ENCODE measurements around the gene TOX2.

Gene TOX2

DNA sequence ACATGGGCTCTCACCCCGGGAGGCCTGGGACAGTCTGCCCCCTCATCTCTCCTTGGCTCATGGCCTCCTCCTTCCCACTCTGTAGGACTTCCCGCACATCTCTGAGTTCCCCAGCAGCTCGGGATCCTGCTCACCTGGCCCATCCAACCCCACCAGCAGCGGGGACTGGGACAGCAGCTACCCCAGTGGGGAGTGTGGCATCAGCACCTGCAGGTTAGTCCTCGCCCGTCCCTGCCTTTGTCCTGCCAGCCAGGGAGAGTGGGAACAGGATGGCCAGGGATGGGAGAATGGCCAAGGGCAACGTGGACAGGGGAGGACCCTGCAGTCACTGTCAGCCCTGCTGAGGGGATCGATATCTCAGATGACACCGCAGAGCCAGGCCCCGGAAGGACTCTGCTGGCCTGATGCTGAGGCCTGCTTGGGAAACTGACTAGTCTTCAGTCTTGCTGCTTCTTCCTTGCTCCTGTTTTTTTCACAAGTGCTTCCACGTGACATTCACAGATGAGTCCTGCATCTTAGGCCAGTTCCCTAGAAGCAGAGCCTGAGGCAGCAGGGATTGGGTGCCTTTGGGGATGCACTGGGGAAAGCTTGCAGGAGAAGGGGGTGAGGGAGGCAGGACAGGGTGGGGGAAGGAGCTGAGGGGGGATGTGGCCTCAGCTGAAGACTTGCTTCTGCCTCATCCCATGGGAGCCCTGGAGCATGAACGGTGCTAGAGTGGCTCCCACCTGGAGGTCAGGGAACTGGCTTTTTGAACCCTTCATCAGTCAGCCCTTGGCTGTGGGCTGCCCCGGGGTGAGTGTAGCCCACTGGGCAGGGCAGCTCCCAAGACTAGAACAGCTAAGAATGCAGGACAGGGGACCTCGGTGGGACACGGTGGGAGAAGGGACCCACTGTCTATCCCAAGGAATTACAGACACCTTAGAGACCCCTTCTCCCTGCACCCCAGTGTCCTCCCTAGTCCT lies 152.3 kb downstream of the TOX2 start:
- no peak for DNase-seq

DNA sequence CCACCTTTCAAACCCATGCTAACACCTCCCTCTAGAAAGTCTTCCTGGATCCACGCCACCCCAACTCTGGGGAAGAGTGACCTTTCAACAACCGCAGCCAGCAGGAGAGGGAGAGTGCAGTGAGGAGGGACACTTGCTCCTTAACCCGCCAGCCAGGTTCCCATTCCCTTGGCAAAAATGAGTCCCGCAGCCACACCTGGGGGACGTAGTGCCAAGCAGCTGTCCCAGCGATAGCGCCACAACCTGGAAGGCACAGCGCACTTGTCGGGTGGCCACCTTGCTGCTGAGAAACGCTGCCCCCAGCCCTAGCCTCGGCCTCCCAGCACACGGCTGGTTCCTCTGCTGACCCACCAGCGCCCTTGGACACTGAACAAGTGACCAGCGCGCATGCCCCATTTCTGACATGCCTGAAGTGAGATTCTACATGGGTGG lies 153.0 kb downstream of the TOX2 start:
- DNase-seq, result no peak

DNA sequence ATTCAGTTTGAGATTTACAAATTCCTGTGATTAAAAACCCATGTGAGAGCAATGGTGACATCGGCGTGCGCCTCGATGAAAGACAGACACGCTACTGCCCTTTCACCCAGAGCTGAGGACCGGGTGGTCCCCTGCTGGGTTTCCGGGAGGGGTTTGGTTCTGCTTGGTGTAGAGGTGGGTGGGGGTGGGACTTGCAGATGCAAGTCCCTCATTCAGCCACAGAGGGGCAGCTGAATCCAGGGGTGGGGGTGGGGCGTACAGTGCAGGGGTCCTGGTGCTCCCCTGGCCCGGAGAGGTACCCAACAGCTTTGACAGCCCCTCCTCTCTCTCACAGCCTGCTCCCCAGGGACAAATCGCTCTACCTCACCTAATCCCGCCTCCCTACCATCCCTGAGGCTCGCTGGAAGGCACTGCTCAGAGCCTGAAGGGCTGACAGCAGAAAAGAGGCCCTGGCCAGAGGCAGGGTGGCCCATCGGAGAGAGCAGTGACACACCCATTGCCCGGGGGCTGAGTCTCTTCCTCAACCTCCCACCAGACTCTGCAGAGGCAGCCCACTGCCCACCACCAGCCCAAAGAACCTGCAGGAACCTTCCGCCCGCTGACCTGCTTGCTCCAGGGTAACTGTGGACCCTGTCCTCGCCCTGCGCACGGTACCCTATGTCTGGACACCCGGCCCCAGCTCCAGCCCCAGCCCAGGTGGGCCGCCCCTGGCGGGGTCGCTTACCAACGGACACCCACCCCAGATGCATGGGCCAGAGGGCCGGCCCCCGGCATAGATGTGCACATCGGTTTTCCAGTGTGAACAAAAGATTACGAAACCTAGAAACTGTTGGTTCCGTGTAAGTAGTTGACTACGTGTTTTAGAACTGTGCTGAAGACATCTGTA lies 153.9 kb downstream of the TOX2 start:
- DNase-seq, result peak; percentile 18 to 51 (median 37)

DNA sequence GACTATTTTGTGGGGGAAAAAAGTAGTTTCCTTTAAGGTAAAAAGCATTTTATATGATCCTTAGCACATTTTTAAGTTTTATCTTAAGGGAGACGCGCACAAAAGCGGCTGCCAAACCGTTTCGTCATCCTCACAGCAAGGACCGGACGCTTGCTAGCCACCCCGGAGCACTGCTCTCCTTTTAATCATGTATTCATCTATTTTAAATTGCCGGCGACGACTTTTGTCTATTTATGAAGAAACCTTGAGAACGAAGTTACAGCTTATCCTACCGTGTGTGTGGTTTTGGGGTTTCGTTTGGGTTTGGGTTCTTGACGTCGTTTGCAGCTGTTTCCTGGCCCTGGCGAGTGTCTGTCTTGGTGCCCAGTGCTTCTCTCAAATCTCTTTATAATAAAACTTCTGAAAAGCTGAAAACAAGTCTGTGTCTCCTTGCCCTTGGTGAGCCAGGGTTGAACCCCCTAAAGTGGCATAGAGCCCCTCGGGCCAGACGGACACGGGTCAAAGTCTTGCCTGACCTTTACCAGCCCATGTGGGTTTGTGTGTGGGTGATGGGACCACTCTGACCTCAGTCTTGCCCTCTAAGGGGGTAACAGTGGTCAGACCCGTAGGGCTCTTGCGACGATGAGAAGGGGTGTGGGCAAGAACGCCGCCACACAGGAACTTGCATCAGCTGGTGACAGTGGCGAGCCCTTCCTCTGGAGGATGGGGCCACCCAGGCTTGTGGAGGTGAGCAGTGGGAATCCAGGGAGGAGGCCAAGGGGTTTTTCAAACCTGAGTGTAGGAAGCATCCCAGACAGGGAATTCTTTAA lies 154.8 kb downstream of the TOX2 start:
- peak; percentile 18 to 30 (median 20) for DNase-seq

DNA sequence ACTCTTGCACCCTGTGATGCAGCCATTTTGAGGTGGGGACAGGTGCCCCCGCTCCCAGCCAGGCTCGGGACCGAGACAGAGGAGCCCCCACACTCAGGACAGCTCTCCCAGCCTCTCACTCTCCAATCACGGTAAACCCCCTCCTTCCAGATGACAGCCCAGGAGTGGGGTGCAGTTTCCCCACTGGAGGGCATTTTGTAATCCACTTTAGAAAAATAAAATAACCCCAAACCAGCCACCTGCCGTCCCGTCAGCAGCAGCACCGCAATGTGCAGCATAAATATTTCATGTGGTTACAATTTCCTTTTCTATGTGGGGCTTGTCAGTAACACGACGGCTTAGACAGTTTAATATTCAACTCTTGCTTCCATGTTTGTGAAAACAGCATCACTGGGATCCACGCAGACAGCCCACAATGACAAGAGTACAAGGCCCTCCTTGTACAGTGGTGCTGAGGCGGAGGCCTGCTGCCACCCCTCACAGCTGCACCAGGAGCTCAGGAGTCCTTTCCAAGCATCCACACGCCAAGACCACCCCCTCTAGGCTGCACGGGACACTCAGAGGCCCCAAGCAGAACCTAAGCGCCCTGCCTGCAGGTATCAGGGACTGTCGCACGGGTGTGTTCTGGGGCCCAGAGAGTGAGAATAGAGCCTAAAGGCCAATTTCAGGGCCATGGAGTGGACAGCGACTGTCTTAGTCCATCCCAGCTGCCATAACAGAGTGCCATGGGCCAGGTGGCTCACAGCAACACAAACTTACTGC lies 155.7 kb downstream of the TOX2 start:
- DNase-seq, result no peak

DNA sequence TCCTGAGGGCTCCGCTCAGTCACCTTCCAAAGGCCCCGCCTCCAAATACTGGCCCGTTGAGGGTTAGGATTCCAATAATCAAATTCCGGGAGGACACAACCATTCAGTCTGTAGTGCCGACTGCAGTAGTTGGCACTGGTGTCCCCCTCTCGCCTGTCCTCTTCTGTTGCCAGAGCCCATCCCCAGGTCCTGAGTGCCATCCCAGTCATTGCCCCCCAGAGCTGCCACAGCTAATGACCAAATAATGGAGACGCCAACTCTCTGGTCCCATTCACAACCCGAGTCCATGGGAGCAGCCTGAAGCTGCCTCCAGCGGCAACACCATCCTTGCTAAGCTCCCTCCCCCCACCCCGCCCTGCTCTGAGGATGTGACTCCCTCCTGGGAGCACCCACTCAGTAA lies 156.4 kb downstream of the TOX2 start:
- no peak for DNase-seq

DNA sequence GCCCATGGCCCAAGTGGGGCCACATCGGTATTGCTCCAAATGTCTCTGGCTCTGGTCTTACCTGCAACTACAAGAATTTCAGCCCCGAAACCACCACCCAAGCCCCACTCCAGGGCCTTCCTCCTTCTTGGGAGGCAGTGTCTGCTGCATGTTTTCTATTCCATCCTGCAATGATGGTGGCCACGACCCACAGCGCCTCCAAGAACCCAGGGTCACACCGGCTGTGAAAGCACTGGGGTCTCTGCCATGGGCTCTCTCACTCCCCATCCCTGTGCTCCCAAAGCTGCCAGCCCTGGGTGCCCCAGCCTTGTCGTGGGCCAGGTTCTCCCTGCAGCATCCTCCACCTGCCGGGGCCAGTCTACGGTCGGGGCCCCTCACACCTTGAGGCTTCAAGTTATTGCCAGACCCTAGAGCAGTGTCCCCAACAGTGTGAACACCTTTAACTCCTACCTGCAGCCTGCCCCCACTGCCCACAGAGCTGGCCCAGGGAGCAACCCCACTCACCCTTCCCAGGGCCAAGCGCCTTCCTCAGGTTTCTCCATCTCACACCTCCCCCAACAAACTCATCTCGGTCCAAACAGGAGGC lies 157.0 kb downstream of the TOX2 start:
- no peak for DNase-seq

DNA sequence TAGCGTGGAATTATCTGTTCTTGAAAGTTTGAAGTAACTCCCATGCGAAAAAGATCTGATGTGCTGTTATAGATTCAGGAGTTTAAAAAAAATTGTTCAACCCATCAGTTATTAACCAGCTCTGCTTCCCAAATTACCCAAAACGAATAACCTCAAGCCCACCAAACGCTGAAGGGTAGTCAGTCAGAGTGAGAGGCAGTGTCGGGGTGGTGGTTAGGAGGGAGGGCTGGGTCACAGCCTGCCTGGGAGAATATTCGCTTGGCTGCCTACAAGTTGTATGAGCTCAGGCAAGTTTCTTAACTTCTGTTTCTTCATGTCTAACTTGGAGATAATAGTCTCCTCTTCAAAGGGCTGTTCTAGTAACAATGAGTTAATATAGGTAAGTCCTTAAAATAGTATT lies 157.7 kb downstream of the TOX2 start:
- DNase-seq, result no peak

DNA sequence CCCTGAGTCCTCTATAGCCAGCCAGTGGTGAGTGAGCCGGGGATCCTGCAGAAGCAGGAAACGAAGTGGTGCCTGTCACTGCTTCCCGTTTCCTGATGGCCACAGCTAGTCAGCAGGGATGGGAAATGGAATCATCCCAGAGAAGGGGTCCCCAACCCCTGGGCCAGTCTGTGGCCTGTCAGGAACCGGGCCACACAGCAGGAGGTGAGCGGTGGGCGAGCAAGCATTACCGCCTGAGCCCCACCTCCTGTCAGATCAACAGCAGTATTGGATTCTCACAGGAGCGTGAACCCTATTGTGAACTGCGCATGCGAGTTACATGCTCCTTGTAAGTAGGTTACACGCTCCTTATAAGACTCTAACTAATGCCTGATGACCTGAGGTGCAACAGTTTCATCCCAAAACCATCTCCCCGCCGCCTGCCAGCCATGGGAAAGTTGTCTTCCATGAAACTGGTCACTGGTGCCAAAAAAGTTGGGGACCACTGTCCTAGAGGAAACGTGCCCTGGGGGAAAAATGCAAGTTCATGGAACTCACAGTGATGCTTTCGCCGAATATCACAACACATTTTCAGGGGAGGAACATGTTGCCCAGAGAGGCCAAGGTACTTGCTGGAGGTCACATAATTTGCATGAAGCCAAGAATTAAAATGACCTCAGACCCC lies 158.5 kb downstream of the TOX2 start:
- peak; percentile 23 to 38 (median 34) for DNase-seq

DNA sequence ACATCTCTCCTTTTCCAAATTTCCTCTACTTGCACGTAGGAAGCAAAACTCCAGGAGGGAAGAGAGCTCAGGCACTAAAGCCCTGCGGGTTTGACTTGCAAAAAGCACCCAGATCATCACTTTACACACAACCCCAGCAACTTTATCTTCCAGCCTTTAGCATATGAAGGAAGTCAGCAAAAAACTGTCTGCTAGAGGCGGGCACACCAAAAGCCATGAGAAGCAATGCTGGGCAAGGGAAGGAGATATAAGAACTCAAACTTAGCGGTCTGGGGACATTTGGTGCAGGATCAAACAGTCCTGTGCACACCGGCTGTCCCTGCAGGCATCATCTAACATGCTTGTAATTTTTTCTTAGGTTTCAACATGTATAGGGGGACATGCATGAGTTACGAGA lies 159.0 kb downstream of the TOX2 start:
- no peak for DNase-seq

DNA sequence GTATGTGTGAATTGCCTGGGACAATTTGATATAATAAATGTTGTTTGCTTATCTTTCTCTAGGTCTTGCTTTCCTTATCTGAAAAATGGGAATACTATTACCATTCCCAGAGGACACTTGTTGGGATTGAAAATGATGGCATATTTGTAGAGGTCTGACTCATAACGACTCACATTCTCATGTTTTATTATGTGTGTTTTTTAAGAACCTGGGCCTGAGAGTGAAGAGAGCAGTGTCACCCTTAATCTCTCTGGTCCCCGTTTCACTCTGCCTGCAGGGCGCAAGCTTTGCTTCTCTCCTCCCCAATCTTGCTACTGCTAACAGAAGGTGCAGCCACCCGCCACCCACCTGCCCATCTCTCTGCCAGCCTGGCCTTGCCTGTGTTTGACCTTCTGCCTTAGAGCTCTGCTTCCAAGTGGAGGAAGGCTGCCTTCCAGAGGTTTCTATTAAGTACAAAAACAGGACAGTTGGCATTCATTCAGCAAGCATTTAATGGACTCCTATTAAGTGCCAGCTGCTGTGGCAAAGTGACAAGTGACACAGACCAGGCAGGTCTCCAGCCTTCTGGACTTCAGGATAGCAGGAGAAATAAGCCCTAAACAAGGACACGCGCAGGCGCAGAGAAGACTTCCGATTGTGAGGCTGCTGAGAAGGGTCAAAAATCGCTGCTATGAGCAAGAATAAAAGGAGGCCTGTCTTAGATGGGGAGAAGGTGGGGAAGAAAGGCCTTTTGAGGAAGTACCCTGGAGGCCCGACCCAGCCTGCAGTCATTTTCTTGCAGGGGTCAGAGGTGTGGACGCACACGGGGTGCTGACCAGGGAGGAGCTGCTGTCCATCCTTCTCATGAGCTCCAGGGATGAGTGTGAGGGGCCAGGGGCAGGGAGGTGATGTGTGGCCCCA lies 159.8 kb downstream of the TOX2 start:
- peak; percentile 25 to 38 (median 25) for DNase-seq

DNA sequence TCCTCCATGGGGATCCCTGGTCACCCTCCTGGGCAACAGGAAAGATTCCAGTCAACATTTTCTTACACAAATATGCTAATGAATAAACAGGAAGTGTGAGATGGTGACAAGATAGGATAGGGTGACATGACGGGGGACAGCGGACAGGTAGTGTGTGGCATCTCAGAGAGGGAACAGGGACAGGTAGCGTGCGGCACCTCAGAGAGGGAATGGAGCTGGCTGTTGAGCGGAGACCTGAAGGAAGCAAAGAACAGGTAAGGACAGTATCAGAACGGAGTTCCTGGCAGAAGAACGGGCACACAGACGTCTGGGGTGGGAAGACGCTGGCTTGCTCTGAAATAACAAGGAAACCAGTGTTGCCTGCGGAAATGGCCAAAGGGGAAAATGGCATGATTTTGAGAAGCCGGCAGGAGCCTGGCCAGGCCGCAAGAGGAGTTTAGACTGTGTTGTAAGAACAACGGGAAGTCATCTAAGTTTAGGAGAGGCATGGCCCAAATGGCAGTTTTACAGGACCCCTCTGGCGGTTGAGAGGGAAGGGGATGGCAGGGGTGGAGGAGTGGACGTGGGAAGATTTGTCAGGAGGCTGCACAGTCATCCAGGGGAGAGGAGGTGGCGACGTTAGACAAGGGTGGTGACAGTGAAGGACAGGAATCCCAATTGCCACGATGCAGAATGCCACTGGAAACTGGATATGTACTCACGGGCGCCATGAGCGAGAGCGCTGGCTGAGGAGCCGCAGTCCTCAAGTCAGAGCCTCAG lies 160.7 kb downstream of the TOX2 start:
- DNase-seq, result peak in 1 of 3 donors; percentile 26

DNA sequence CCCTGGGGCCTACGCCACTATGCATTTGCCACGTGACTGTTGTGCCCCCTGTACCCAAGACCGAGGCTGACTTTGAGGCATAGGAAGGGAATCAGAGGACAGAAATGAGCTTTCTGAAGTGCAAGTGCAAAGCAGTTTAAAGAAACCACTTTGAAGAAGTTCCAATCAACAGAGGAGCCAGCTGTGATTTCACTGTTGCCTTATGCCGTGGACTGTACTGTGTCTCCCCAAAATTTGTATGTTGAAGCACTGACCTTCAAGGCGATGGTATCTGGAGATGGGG lies 161.2 kb downstream of the TOX2 start:
- no peak for DNase-seq

DNA sequence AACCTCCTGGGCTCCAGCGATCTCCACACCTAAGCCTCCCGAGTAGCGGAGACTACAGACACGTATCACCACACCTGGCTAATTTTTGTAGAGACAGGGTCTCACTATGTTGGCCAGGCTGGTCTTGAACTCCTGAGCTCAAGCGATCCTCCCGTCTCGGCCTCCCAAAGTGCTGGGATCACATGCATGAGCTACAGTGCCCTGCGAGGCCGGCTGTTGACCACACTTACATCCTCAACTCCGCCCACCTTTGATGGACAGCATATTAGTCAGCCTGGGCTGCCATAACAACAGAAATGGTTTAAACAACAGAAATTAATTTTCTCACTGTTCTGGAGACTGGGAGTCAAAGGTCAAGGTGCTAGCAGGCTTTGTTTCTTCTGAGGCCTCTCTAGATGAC lies 164.6 kb downstream of the TOX2 start:
- DNase-seq, result no peak

DNA sequence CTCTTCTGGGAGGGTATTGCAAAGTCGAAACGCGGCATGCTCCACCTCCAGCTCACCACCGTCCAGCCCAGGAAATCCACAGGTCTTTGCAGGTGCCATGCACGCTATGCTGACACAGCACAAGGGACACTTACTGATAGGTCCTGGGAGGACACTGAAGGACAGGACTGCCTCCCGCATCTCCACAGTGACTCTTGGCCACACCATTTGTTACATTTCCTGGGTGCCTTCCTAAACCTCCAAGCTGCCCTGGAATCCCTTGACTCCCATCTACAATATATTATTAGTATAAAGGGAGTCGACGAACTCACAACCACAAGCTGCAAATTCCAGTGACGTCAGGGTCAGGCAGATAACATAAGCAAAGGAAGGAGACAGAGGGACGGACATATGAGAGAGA lies 165.4 kb downstream of the TOX2 start:
- no peak for DNase-seq

DNA sequence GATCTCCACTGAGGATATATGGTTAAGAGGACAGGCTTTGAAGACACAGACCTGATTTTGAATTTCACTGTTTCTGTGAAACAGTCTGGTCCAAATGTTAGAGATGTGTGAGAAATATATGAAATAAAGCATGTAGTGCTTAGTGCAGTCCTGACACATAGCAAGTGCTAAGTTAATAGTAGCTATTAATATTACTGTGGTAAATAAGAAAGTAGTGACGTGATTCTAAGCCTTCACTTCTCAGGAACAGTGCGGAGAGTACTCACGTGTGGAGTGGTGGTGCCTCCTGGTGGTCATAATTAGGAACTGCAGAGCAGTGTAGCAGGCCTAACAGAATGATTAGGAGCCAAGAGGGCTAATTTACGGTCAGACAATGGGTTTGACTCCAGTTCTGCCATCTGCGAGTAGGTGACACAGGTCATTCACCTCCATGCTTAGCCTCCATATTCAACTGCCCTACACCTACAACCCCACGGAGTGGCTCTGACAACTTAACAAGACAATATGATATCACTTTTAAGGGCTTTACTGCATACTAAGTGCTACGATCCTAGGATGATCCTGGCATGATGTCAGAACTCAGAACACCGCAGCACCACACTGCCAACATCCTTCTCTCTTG lies 166.1 kb downstream of the TOX2 start:
- peak; percentile 83 to 91 (median 85) for DNase-seq

DNA sequence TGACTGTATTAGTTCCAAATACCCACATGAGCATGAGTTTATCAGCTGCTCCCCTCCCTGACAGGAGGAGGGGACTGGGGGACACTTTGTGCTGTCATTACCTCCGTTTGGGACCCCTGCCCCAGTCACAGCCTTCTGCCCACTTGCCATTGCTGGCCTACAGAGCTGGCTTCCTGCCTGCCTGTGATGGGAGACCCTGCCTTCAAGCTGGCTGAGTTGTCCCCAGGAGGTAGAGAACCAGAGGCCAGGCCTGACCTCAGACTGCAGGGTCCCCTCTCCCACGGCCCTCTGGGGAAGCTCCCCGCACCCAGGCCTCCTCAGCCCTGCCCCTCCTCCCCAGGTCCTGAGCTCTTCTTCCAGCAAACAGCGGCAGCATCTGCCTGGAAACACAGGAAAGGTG lies 166.8 kb downstream of the TOX2 start:
- no peak for DNase-seq

DNA sequence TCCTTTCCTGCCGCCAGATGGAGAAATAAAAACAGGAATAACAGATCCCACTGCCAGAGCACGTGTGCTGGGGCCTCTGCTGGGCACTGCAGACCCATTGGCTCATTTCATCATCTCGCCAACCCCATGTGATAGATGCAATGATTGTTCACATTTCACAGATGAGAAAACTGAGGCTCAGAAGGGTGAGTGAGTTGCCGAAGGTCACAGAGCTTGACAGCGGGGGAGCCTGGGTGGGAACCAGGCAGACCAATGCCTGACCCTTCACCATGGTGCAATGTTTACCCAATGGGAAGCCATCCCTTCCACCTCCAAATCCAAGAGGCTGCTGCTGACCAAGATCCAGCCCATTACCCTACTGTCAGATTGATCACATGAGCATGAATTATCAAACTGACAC lies 167.2 kb downstream of the TOX2 start:
- no peak for DNase-seq

All from suppressor macrophage treated with lipopolysaccharide for 1 hour (primary cell).